ENCODE data around the gene PPP1R3G.

- no peak for TF ChIP-seq CTCF (optimal IDR thresholded peaks at IDR 0.05 in 1 of 3, IDR thresholded peaks at IDR 0.05 in 1 of 3, conservative IDR thresholded peaks at IDR 0.05 in 1 of 3; ENCODE audit: extremely low read depth in 1 of 3, insufficient read depth in 2 of 3, low read length in 3 of 3)
- TF ChIP-seq EZH2 (IDR thresholded peaks at IDR 0.05; ENCODE audit: low read length) = no peak
Observed at GRCh38 chr6:5072440-5072839, 12.7 kb upstream of the PPP1R3G start.

Measured in keratinocyte (primary cell).